IPS DF 19.7 (cell line): Measurements from ENCODE around the gene CYP4Z1.
"Not testable (repeated sequence)": the region's sequence is repeated elsewhere in the genome, so short reads cannot be mapped to it uniquely, and the experiment has no call there.

ENCODE experiments used
- DNase-seq: peaks from one replicate; pipeline ENCODE4 v3.0.0-alpha.2; 2013; ENCODE audit warnings: low read depth, low spot score

The CYP4Z1 gene

GRCh38 chr1:47067097-47067594, at the start of gene CYP4Z1:
TSS of gene CYP4Z1 (plus strand) at chr1:47067231. CDS start at chr1:47067491, 260 bp downstream.
- DNase-seq = no peak

GRCh38 chr1:47021070-47021469, 46.0 kb upstream of the CYP4Z1 start:
- DNase-seq = no peak

- DNase-seq = no peak
Observed at GRCh38 chr1:47023268-47024140, 43.5 kb upstream of the CYP4Z1 start, which contains the start of gene CYP4X1. TSS of gene CYP4X1 (plus strand) at chr1:47023669. CDS start at chr1:47023818, 149 bp downstream.

GRCh38 chr1:47024141-47024801, 42.8 kb upstream of the CYP4Z1 start:
- no peak for DNase-seq

GRCh38 chr1:47030170-47030805, 36.7 kb upstream of the CYP4Z1 start:
- no peak for DNase-seq

- DNase-seq = no peak
Observed at GRCh38 chr1:47031059-47031458, 36.0 kb upstream of the CYP4Z1 start.

- no peak for DNase-seq
Observed at GRCh38 chr1:47031585-47031984, 35.4 kb upstream of the CYP4Z1 start.

GRCh38 chr1:47036764-47037163, 30.3 kb upstream of the CYP4Z1 start:
- DNase-seq = no peak

- no peak for DNase-seq
Observed at GRCh38 chr1:47059376-47059775, 7.7 kb upstream of the CYP4Z1 start.

- DNase-seq = not testable (repeated sequence)
Observed at GRCh38 chr1:47069080-47069479, 2.0 kb downstream of the CYP4Z1 start.

GRCh38 chr1:47069509-47069908, 2.5 kb downstream of the CYP4Z1 start:
- DNase-seq = not testable (repeated sequence)

GRCh38 chr1:47089356-47089755, 22.3 kb downstream of the CYP4Z1 start:
- not testable (repeated sequence) for DNase-seq

- DNase-seq = not testable (repeated sequence)
Observed at GRCh38 chr1:47091476-47091875, 24.4 kb downstream of the CYP4Z1 start.

GRCh38 chr1:47104816-47105215, 37.8 kb downstream of the CYP4Z1 start:
- DNase-seq = no peak

GRCh38 chr1:47106792-47107191, 39.8 kb downstream of the CYP4Z1 start:
- no peak for DNase-seq

GRCh38 chr1:47107851-47108574, 41.0 kb downstream of the CYP4Z1 start:
- peak; percentile 17 for DNase-seq

GRCh38 chr1:47109482-47109881, 42.5 kb downstream of the CYP4Z1 start:
- not testable (repeated sequence) for DNase-seq

GRCh38 chr1:47113178-47113577, 46.1 kb downstream of the CYP4Z1 start:
- DNase-seq = no peak

- DNase-seq = not testable (repeated sequence)
Observed at GRCh38 chr1:47121039-47121438, 54.0 kb downstream of the CYP4Z1 start.

GRCh38 chr1:47124834-47125233, 57.8 kb downstream of the CYP4Z1 start:
- DNase-seq = not testable (repeated sequence)

- not testable (repeated sequence) for DNase-seq
Observed at GRCh38 chr1:47126997-47127396, 60.0 kb downstream of the CYP4Z1 start.
